Fibroblast of lung (primary cell): ENCODE results near the gene SIN3B.

Experiments
- CTCF ChIP-seq, 2 donors: IDR thresholded peaks in 1 of 2; conservative IDR thresholded peaks in 1 of 2; 1 replicate in 1 of 2; 2 replicates in 1 of 2; pipeline ENCODE4 v1.5.1; 2011 to 2012; ENCODE audit warnings: low read length in 2 of 2, control low read depth in 1 of 2, inconsistent platforms in 1 of 2, low read depth in 1 of 2, mild to moderate bottlenecking in 1 of 2
- EZH2 ChIP-seq: IDR thresholded peaks from 2 replicates; pipeline ENCODE4 v1.5.1; 2012; ENCODE audit warnings: low read length, control low read depth, mild to moderate bottlenecking; ENCODE audit errors: missing control alignments

GRCh38 chr19:16875584-16876555, 46.7 kb downstream of the SIN3B start:
- no peak for TF ChIP-seq CTCF (conservative IDR thresholded peaks at IDR 0.05 in 1 of 2, IDR thresholded peaks at IDR 0.05 in 1 of 2; ENCODE audit: low read depth in 1 of 2, low read length in 2 of 2)
- TF ChIP-seq EZH2: no peak
